ENCODE data around the gene CENATAC. TPM values are rescaled to one million over a fixed set of nuclear protein-coding genes. Genes with fewer than 3 reads are reported as not detected.

CENATAC gene
- total and polyA plus RNA-seq, 2 experiments from 2014 or later: 24.5 to 26.2 TPM

DNA sequence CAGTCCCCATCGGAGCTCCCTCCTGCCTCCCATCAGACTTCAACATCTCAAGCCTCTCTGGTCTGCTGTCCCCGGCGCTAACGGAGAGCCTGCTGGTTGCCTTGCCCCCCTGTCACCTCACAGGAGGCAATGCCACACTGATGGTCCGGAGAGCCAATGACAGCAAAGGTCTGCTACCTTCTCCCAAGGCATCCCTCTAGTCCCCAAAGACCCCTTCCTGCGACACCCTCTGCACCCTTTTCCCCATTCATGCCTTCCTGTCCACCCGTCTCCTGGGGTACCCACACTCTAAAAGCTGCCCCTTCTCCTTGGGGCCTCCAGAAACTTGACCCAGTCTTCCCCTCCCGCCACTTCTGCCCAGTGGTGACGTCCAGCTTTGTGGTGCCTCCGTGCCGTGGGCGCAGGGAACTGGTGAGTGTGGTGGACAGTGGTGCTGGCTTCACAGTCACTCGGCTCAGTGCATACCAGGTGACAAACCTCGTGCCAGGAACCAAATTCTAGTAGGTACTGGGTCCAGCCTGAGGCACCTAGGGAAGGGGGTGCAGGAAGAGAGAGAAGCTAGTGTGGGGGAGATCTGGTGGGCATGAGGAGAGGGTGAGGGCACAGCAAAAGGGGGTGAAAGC is 41.0 kb upstream of the CENATAC start:
- no peaks in the 10 kb centered on the region for H3K79me2 ChIP-seq
- WGBS (ENCODE audit: low lambda C conversion rate, missing lambda C conversion rate): 60% methylated on average over 14 of the region's 14 CpGs
- TF ChIP-seq EZH2phosphoT487 (IDR thresholded peaks at IDR 0.05; ENCODE audit: low read depth, severe bottlenecking, unreplicated experiment) (no peak), EZH2 (IDR thresholded peaks at IDR 0.05; ENCODE audit: borderline replicate concordance) (no peak)
- TF ChIP-seq, protein P1, sequence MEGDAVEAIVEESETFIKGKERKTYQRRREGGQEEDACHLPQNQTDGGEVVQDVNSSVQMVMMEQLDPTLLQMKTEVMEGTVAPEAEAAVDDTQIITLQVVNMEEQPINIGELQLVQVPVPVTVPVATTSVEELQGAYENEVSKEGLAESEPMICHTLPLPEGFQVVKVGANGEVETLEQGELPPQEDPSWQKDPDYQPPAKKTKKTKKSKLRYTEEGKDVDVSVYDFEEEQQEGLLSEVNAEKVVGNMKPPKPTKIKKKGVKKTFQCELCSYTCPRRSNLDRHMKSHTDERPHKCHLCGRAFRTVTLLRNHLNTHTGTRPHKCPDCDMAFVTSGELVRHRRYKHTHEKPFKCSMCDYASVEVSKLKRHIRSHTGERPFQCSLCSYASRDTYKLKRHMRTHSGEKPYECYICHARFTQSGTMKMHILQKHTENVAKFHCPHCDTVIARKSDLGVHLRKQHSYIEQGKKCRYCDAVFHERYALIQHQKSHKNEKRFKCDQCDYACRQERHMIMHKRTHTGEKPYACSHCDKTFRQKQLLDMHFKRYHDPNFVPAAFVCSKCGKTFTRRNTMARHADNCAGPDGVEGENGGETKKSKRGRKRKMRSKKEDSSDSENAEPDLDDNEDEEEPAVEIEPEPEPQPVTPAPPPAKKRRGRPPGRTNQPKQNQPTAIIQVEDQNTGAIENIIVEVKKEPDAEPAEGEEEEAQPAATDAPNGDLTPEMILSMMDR (IDR thresholded peaks at IDR 0.05; ENCODE audit: poor library complexity): no peak
- H4K20me1 ChIP-seq (ENCODE audit: insufficient read depth, poor library complexity, severe bottlenecking): no peaks in the 10 kb centered on the region
- H3K27me3 ChIP-seq: no peaks in the 10 kb centered on the region
- H3K9me2 ChIP-seq (replicated peaks; ENCODE audit: insufficient read depth): no peaks in the 10 kb centered on the region
- no peak overlapping the region for H3K27ac ChIP-seq
- no peak overlapping the region for H3K4me3 ChIP-seq
- no peaks in the 10 kb centered on the region for H3K36me3 ChIP-seq (replicated peaks; ENCODE audit: insufficient read depth, low read depth)
- H3K4me1 ChIP-seq (ENCODE audit: insufficient read depth): no peaks in the 10 kb centered on the region
- H3K4me2 ChIP-seq: no peak overlapping the region
- no peaks in the 10 kb centered on the region for H3K9me3 ChIP-seq (ENCODE audit: low read depth)
- H2AFZ ChIP-seq: no peak overlapping the region
- no peak for DNase-seq (ENCODE audit: low spot score)

DNA sequence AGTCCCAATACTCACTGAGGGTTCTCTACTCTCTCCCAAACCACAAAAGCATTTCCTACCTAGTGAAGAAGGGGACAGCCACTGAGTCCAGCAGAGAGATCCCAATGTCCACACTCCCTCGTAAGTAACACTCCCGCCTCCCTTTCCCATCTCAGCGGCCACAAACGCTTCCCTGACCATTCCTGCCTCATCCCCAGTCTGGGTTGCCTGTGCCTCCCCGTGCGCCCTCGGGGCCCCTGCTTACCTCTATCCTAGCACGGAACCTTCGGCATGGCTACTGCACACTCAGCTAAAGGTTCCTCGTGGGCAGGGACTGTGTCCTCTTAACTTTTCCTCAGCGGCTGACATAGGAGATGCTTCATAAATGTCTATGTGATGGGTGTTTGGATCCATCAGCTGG is 40.4 kb upstream of the CENATAC start:
- 85% methylated on average over 11 of the region's 11 CpGs for WGBS (ENCODE audit: low lambda C conversion rate, missing lambda C conversion rate)
- Histone ChIP-seq H3K36me3 (replicated peaks; ENCODE audit: insufficient read depth, low read depth) (no peaks in the 10 kb centered on the region), H4K20me1 (ENCODE audit: insufficient read depth, poor library complexity, severe bottlenecking) (no peaks in the 10 kb centered on the region), H3K79me2 (no peaks in the 10 kb centered on the region), H3K9me2 (replicated peaks; ENCODE audit: insufficient read depth) (no peaks in the 10 kb centered on the region), H3K4me3 (no peak overlapping the region), H2AFZ (no peak overlapping the region), H3K27ac (no peak overlapping the region), H3K27me3 (no peaks in the 10 kb centered on the region), H3K4me2 (no peak overlapping the region), H3K4me1 (ENCODE audit: insufficient read depth) (no peaks in the 10 kb centered on the region), H3K9me3 (ENCODE audit: low read depth) (no peaks in the 10 kb centered on the region)
- TF ChIP-seq EZH2 (IDR thresholded peaks at IDR 0.05; ENCODE audit: borderline replicate concordance) (no peak), EZH2phosphoT487 (IDR thresholded peaks at IDR 0.05; ENCODE audit: low read depth, severe bottlenecking, unreplicated experiment) (no peak)
- TF ChIP-seq, protein P1 (IDR thresholded peaks at IDR 0.05; ENCODE audit: poor library complexity): no peak
- DNase-seq (ENCODE audit: low spot score): no peak

DNA sequence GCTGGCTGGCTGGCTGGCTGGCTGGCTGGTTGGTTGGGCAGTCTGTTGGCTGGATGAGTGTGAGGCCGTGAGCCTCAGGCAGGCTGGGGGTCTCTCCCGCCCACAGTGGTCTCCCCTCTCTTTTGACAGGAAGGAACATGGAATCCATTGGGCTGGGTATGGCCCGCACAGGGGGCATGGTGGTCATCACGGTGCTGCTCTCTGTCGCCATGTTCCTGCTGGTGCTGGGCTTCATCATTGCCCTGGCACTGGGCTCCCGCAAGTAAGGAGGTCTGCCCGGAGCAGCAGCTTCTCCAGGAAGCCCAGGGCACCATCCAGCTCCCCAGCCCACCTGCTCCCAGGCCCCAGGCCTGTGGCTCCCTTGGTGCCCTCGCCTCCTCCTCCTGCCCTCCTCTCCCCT is 40.0 kb upstream of the CENATAC start:
- no peak overlapping the region for H3K4me2 ChIP-seq
- H3K4me1 ChIP-seq (ENCODE audit: insufficient read depth): no peaks in the 10 kb centered on the region
- H4K20me1 ChIP-seq (ENCODE audit: insufficient read depth, poor library complexity, severe bottlenecking): no peaks in the 10 kb centered on the region
- 89% methylated on average over 8 of the region's 8 CpGs for WGBS (ENCODE audit: low lambda C conversion rate, missing lambda C conversion rate)
- TF ChIP-seq, protein P1 (IDR thresholded peaks at IDR 0.05; ENCODE audit: poor library complexity): no peak
- TF ChIP-seq EZH2phosphoT487 (IDR thresholded peaks at IDR 0.05; ENCODE audit: low read depth, severe bottlenecking, unreplicated experiment) (no peak), EZH2 (IDR thresholded peaks at IDR 0.05; ENCODE audit: borderline replicate concordance) (no peak)
- no peaks in the 10 kb centered on the region for H3K9me3 ChIP-seq (ENCODE audit: low read depth)
- no peaks in the 10 kb centered on the region for H3K79me2 ChIP-seq
- no peaks in the 10 kb centered on the region for H3K36me3 ChIP-seq (replicated peaks; ENCODE audit: insufficient read depth, low read depth)
- no peak overlapping the region for H2AFZ ChIP-seq
- H3K27me3 ChIP-seq: no peaks in the 10 kb centered on the region
- no peak overlapping the region for H3K27ac ChIP-seq
- H3K9me2 ChIP-seq (replicated peaks; ENCODE audit: insufficient read depth): no peaks in the 10 kb centered on the region
- H3K4me3 ChIP-seq: no peak overlapping the region
- no peak for DNase-seq (ENCODE audit: low spot score)

All from hepatocyte (in vitro differentiated cells).